Loucy (cell line): ENCODE data around the gene ESYT3.

Experiments used
- CTCF ChIP-seq: fragments of 200-600 bp; sonication (generic); conservative IDR thresholded peaks from 2 replicates; pipeline ENCODE4 v1.5.1; 2014; ENCODE audit warnings: mild to moderate bottlenecking, antibody characterized with exemption, low read length
- EZH2phosphoT487 ChIP-seq: fragments of 200-600 bp; IDR thresholded peaks from 2 replicates; pipeline ENCODE4 v1.6.1; 2018; ENCODE audit warnings: antibody characterized with exemption, mild to moderate bottlenecking, moderate library complexity, borderline replicate concordance

GRCh38 chr3:138467931-138468330, 33.5 kb downstream of the ESYT3 start:
- TF ChIP-seq CTCF (no peak), EZH2phosphoT487 (no peak)
